ENCODE results near the gene SPEF1. TPM values are rescaled to one million over a fixed set of nuclear protein-coding genes. Genes with fewer than 3 reads are reported as not detected.

SPEF1 gene
- total and polyA plus RNA-seq, 2 experiments from 2014 or later: 1.2 to 1.6 TPM

DNA sequence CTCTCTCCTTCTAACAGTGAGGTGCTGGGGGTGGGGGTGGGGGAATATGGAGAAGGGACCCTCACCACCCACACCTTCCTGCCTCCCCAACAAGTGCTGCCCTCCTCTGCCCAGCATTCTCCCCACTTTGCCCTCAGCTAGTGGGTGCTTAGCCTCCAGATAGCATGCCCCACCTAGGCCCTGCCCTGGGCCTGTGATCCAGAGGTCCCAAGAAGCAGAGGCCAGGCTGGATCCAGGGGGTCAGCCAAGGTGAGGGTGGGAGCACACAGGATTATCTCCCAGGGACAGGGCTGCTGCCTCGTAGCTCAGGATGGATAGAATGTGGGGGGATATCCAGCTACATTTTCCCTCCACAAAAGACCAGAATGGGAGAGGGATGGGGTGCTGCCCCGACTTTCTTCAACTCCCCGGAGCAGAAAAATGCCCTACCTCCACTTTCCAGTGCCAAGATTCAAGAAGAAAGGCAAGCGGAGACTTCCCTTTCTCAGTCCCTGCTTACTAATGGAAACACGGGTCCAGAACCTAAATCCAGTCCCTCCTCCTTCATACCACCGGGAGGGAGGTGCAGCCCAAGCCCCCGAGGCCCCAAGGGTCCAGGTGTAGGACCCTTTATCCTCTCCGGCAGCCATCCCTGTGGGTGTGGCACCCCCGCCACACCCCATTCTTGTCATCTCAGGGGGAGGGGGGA is 14.7 kb downstream of the SPEF1 start:
- Histone ChIP-seq H3K27me3 (no peaks in the 10 kb centered on the region), H3K9me3 (ENCODE audit: low read depth) (no peaks in the 10 kb centered on the region), H3K4me1 (ENCODE audit: low read depth) (no peaks in the 10 kb centered on the region), H3K27ac (no peak overlapping the region), H3K36me3 (no peaks in the 10 kb centered on the region), H3K4me3 (no peak overlapping the region)
- TF ChIP-seq, protein P1, sequence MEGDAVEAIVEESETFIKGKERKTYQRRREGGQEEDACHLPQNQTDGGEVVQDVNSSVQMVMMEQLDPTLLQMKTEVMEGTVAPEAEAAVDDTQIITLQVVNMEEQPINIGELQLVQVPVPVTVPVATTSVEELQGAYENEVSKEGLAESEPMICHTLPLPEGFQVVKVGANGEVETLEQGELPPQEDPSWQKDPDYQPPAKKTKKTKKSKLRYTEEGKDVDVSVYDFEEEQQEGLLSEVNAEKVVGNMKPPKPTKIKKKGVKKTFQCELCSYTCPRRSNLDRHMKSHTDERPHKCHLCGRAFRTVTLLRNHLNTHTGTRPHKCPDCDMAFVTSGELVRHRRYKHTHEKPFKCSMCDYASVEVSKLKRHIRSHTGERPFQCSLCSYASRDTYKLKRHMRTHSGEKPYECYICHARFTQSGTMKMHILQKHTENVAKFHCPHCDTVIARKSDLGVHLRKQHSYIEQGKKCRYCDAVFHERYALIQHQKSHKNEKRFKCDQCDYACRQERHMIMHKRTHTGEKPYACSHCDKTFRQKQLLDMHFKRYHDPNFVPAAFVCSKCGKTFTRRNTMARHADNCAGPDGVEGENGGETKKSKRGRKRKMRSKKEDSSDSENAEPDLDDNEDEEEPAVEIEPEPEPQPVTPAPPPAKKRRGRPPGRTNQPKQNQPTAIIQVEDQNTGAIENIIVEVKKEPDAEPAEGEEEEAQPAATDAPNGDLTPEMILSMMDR (IDR thresholded peaks at IDR 0.05; ENCODE audit: low read depth, low read length): no peak
- DNase-seq (ENCODE audit: low read depth in 1 of 2, low spot score in 1 of 2): no peak

DNA sequence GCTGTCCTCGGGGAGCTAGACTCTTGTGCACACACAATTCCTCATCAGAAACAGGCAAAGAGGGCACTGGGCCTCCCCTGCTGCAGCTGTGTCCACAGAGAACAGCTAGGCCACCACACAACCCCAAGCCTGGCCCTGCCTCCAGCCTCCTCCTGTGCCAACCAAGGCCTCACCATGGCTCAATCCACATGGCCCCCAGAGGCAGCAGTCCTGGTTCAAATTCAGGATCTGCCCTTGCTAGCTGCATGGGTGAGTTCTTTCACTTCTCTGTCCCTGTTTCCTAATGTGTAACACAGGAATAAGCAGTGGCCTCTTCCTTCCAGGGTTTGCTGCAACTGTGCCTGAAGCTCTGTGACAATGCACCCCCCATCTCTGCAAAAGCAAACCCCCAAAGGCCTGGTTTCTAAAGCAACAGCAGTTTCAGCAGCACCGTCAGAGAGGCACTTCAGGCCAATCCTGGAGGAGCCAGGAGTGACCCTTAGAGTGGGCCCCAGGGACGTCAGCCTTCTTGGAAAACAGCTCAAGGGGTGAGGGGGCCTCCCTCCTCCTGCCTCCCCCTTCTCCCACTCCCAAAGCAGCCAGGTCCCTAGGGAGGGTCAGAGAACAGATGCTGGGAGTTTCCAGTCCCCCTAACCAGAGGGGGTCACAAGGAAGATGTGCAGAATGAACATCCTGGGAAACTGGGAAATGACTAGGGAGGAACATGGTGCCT is 15.9 kb downstream of the SPEF1 start:
- no peak overlapping the region for H3K27ac ChIP-seq
- H3K9me3 ChIP-seq (ENCODE audit: low read depth): no peaks in the 10 kb centered on the region
- H3K27me3 ChIP-seq: no peaks in the 10 kb centered on the region
- TF ChIP-seq, protein P1 (IDR thresholded peaks at IDR 0.05; ENCODE audit: low read depth, low read length): no peak
- H3K4me1 ChIP-seq (ENCODE audit: low read depth): no peaks in the 10 kb centered on the region
- no peak for DNase-seq (ENCODE audit: low read depth in 1 of 2, low spot score in 1 of 2)
- H3K36me3 ChIP-seq: no peaks in the 10 kb centered on the region
- no peak overlapping the region for H3K4me3 ChIP-seq

DNA sequence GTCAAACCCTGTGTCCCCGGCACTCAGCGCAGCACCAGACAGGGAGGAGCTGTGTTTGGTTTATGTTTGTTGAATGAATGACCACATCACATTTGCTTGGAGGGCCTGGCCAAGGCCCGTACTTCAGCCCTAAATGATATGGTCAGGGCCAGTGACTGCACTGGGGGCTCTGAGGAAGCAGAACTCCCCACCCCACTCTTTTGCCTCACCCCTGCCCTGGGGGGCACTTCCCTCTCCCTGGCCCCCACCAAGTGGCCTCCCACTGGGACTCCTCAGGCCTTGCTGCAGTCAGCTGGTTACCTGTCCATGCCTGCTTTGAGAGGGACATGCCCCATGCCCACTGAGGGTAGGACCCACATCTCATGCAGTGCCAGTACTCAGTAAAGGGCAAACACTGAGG is 16.6 kb downstream of the SPEF1 start:
- Histone ChIP-seq H3K36me3 (no peaks in the 10 kb centered on the region), H3K27me3 (no peaks in the 10 kb centered on the region), H3K4me1 (ENCODE audit: low read depth) (no peaks in the 10 kb centered on the region)

DNA sequence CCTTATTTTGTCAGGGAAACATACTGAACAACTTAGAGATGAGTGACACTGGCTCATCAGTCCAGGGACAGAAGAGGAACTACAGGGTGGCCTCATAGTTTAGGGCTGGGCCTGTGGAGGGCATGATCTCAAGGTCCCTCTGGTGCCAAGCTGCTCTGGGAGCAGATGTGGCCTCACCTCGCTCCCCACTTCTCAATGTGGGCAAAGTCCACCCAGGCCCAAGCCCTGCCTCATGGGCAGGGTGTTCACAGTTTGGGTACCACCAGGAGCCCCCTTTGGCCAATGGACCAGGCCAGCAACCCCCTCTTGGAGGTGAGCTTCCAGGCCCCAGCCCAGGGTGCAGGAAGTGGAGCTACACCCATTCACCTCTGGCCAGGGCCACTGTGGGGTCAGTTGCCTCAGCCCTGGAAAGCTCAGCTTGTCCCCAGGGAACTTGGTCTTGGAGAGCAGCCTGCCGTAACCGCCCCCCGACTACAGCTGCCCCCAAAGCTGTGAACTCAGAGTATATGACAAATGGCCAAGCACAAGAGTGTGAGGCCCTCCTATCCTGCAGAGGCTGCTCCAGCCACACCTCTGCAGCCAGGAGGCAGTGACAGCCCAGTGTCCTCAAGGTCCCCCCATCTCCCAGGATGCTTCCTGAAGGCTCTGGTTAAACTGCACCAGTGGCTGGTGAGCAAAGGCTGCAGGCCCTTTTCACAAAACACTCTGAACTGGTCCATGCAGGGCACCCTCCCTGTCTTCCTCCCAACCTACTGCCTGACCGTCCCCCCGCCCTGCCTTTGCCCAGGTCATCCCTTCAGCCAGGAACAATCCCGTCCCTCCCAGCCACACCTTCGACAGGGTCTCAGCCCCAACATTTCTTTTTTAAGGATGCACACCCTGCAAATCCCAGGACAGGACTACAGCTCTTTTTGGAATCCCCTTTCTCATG is 17.3 kb downstream of the SPEF1 start:
- Histone ChIP-seq H3K27ac (no peak overlapping the region), H3K4me3 (no peak overlapping the region), H3K9me3 (ENCODE audit: low read depth) (no peaks in the 10 kb centered on the region), H3K4me1 (ENCODE audit: low read depth) (no peaks in the 10 kb centered on the region), H3K27me3 (no peaks in the 10 kb centered on the region), H3K36me3 (no peaks in the 10 kb centered on the region)
- TF ChIP-seq, protein P1 (IDR thresholded peaks at IDR 0.05; ENCODE audit: low read depth, low read length): no peak
- no peak for DNase-seq (ENCODE audit: low read depth in 1 of 2, low spot score in 1 of 2)

More for the DNA sequence above, 16.6 kb downstream of the SPEF1 start:
- Histone ChIP-seq H3K27ac (no peak overlapping the region), H3K4me3 (no peak overlapping the region), H3K9me3 (ENCODE audit: low read depth) (no peaks in the 10 kb centered on the region)
- DNase-seq (ENCODE audit: low read depth in 1 of 2, low spot score in 1 of 2): no peak
- TF ChIP-seq, protein P1 (IDR thresholded peaks at IDR 0.05; ENCODE audit: low read depth, low read length): no peak

DNA sequence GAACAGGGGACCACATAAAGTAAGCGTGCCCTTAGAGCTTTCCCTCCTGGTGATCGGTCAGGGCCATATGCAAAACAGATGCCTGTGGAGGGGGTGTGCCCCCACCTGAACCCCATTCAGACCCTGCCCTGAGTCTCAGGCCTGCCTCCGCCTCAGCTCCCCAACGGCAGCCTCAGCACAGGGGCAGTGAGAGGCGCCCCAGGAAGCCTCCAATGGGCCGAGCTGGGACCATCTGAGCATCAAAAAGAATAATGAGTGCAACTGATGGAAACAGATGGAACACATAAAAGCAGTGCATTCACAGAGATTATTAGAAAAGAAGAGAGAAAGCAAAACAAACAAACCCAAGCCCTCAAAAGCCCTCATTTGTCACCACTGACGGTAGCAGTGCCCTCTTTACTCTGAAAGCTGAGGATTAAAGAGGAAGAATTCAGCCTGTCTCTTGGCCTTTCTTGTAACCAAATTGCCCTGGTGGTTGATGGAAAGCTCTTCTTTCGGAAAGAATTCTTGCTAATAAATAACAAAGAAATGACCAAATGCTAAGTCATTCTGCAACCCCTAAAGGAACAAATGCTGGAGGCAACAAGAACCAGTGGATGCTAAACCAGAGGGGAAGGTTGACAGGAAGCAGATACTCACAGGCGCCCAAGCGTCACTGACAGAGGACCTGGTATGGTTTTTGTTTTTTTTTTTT is 20.4 kb downstream of the SPEF1 start:
- no peaks in the 10 kb centered on the region for H3K9me3 ChIP-seq (ENCODE audit: low read depth)
- H3K27ac ChIP-seq: no peak overlapping the region
- H3K36me3 ChIP-seq: no peaks in the 10 kb centered on the region
- H3K4me1 ChIP-seq (ENCODE audit: low read depth): no peaks in the 10 kb centered on the region
- no peak for DNase-seq (ENCODE audit: low read depth in 1 of 2, low spot score in 1 of 2)
- no peaks in the 10 kb centered on the region for H3K27me3 ChIP-seq
- TF ChIP-seq, protein P1 (IDR thresholded peaks at IDR 0.05; ENCODE audit: low read depth, low read length): no peak
- H3K4me3 ChIP-seq: no peak overlapping the region
